Fibroblast of mammary gland (primary cell): Measurements from ENCODE around the gene DISC1.

Experiments used
- DNase-seq: peaks from one replicate; pipeline ENCODE4 v3.0.0-alpha.2; 2010; ENCODE audit warnings: low read depth
- H3K4me3 ChIP-seq: 2 replicates; pipeline ENCODE4 v1.5.1; 2011; ENCODE audit warnings: low read depth, mild to moderate bottlenecking, low read length, moderate library complexity; ENCODE audit not compliant: control insufficient read depth
- TF ChIP-seq, protein P1 (sequence below): conservative IDR thresholded peaks from 2 replicates; pipeline ENCODE4 v1.5.1; 2011; ENCODE audit warnings: low read depth, low read length, inconsistent platforms; ENCODE audit not compliant: control insufficient read depth, insufficient read depth

The DISC1 gene

DNA sequence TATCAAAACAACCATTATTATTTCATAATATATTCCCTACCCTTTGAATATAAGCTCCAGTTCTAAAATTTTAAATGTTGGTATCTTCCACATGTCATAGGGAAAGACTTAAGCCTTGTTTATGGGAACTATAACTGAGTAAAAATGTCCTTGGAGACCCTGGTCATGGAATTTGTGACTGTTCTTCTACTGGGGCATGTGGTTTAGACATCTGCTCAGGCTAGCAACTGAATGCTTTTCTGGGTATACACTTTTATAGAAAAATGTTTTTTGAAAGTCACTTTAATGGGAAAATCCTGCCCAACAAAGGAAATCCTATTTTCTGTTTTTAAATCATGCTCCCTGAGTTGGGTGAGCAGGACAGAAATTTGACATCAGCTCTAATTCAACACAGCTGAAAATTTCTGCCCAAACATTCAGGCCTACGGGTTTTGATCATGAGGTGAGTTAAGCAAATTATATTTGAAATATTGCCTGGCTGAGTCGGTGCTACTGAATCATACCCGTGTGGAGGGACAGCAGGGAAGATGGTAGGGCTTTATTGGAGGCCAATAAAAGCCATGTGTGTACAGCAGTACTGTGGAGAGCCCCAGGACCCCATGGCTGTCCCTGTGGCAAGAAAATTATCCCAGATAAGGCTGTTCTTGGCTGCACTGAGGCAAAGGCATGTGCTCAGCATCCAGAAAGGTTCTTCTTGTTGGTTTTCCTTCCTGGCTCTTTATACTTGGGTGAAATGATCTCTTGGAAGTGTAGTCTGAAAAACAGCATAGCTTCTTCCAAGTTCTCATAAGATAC lies 391.8 kb downstream of the DISC1 start:
- TF ChIP-seq, protein P1, sequence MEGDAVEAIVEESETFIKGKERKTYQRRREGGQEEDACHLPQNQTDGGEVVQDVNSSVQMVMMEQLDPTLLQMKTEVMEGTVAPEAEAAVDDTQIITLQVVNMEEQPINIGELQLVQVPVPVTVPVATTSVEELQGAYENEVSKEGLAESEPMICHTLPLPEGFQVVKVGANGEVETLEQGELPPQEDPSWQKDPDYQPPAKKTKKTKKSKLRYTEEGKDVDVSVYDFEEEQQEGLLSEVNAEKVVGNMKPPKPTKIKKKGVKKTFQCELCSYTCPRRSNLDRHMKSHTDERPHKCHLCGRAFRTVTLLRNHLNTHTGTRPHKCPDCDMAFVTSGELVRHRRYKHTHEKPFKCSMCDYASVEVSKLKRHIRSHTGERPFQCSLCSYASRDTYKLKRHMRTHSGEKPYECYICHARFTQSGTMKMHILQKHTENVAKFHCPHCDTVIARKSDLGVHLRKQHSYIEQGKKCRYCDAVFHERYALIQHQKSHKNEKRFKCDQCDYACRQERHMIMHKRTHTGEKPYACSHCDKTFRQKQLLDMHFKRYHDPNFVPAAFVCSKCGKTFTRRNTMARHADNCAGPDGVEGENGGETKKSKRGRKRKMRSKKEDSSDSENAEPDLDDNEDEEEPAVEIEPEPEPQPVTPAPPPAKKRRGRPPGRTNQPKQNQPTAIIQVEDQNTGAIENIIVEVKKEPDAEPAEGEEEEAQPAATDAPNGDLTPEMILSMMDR, result no peak
- no peak for DNase-seq
- no peak overlapping the region for H3K4me3 ChIP-seq

DNA sequence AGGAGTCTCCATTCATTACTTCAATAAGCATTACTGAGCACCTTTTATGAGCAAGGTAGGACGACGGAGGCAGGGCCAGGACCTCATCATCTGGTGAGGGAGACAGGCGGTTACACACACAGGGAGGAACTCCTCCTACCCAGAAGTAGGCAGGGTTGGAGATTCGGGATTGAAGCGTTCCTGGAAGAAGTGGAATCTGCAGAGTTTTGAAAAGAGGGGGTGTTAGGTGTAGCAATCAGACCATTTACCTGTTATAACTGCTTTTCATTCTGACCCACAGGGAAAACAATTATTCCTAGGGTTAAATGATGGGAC lies 392.4 kb downstream of the DISC1 start:
- TF ChIP-seq, protein P1, result no peak

DNA sequence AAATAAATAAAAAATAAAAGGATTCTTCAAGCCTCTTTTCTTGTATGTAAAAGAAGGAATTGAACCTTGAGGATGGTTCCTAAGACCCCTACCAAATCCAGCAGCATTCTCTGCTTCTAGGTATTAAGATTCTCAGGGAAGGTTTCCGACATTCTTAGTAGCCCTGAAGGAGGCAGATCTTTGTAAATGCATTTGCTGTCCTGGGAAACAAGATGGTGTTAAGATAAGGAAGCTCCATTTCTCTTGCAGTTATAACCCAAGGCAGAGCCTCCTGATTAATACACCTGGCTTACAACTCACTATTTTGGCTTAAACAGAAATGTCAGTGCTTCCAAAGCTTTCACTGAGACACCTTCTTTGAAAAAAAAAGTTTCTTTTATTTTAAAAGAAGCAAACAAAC lies 393.8 kb downstream of the DISC1 start:
- TF ChIP-seq, protein P1, result no peak
- no peak overlapping the region for H3K4me3 ChIP-seq
- no peak for DNase-seq

More for the DNA sequence above, 392.4 kb downstream of the DISC1 start:
- DNase-seq, result no peak
- H3K4me3 ChIP-seq, result no peak overlapping the region

DNA sequence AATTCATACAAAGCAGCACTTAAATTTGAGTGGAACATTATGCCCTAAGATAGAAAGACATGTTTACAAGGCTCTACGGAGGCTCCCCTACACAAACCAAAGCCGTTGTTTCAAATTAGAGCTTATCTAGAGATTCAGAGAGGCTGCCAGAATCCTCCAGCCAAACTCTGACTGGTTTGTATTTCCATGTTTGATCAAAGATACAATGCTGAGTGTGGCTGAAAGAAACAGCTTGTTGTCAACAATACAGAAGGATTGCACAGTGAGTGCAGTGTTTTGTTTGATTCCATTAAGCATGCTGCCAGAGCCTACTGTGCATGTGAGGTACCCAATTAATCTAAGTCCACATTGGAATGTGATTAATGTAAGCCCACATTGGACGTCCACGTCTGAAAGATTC lies 402.7 kb downstream of the DISC1 start:
- H3K4me3 ChIP-seq, result no peak overlapping the region
- TF ChIP-seq, protein P1, result no peak
- DNase-seq, result no peak

DNA sequence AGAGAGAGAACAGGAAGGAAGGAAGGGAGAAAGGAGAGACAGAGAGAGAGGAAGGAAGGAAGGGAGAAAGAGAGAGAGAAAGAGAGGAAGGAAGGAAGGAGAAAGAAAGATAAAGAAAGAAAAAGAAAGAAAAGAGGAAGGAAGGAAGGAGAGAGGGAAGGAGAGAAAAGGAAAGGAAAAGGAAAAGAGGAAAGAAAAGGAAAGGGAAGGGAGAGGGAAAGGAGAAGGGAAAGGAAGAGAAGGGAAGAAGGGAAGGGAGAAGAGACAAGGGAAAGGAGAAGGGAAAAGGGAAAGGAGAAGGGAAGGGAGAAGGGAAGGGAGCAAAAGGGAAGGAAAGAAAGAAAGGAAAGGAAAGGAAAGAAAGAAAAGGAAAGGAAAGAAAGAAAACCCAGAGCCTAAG lies 404.6 kb downstream of the DISC1 start:
- TF ChIP-seq, protein P1, result no peak
- no peak for DNase-seq

DNA sequence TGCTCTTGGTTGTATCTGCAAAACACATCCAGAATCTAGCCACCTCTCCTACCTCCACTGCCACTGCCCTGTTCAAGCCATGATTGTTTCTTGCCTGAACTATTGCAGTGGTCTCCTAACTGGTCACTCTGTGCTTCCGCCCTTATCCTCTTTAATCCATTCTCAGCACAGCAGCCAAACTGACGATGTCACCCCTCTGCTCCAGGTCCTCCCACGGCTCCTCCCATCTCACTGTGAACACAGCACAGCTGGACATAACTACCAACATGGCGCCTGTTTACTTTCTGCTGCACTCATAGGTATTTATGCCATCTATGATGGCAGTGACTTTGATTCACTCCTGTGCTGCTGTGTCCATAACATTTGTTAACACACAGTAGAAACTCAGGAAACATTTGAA lies 406.7 kb downstream of the DISC1 start:
- no peak for DNase-seq
- no peak overlapping the region for H3K4me3 ChIP-seq
- TF ChIP-seq, protein P1, result no peak

More for the DNA sequence above, 404.6 kb downstream of the DISC1 start:
- H3K4me3 ChIP-seq, result no peak overlapping the region
